A549 (cell line): ENCODE measurements around the gene SERPINB12. TPM values are rescaled to one million over a fixed set of nuclear protein-coding genes. Genes with fewer than 3 reads are reported as not detected.

Experiments
- ATAC-seq, 2 experiments: fragments of 200-7000 bp in 1 of 2; fragments of >200 bp in 1 of 2; cut with Nextera tagmentation in 1 of 2; cut with Tn5 transposase in 1 of 2; 3 replicates each; pipeline versions ENCODE4 v1.8.0 to v1.9.1; 2018 to 2020; ENCODE audit warnings: mild to moderate bottlenecking in 1 of 2, moderate library complexity in 1 of 2
- CTCF ChIA-PET: fragments of 300-600 bp; sonication (Branson Sonifier 250); formaldehyde crosslinking; extraction: SDS; loops from one replicate; lab custom pipeline; 2021; ENCODE audit warnings: antibody characterized with exemption, inconsistent platforms; lab: Yijun Ruan, JAX
- POLR2A ChIA-PET: fragments of 350-600 bp; formaldehyde crosslinking; extraction: SDS; loops from one replicate; lab custom pipeline; 2021; ENCODE audit warnings: antibody characterized with exemption, inconsistent platforms; lab: Yijun Ruan, JAX
- DNase-seq, 2 experiments: peaks; one replicate each; pipeline versions ENCODE4 v3.0.0 to v3.0.0-alpha.2; 2011 to 2016; ENCODE audit warnings: low read depth in 1 of 2, low spot score in 1 of 2
- FAIRE-seq: peaks from 2 replicates; lab custom pipeline; 2011; peaks lifted over from hg19 to GRCh38; lab: Jason Lieb, UNC
- H3K27ac ChIP-seq, 2 experiments: fragments of >200 bp; sonication (Bioruptor Twin); formaldehyde crosslinking; 3 replicates each; pipeline ENCODE4 v1.5.1; 2016 to 2017
- H3K4me1 ChIP-seq: fragments of >200 bp; sonication (Bioruptor Twin); formaldehyde crosslinking; 3 replicates; pipeline ENCODE4 v1.6.1; 2016
- H3K4me2 ChIP-seq: fragments of >200 bp; sonication (Bioruptor Twin); formaldehyde crosslinking; 3 replicates; pipeline ENCODE4 v1.6.1; 2016
- H3K4me3 ChIP-seq: fragments of >200 bp; sonication (Bioruptor Twin); formaldehyde crosslinking; 3 replicates; pipeline ENCODE4 v1.5.1; 2016
- H3K9me3 ChIP-seq: fragments of >200 bp; sonication (Bioruptor Twin); formaldehyde crosslinking; 3 replicates; pipeline ENCODE4 v1.6.1; 2016
- BHLHE40 ChIP-seq: IDR thresholded peaks from 2 replicates; pipeline ENCODE4 v1.6.1; 2012; ENCODE audit warnings: low read depth, low read length, inconsistent platforms
- CBX2 ChIP-seq: fragments of 200-600 bp; sonication (generic); IDR thresholded peaks from 2 replicates; pipeline ENCODE4 v1.6.1; 2016; ENCODE audit warnings: low read depth, mild to moderate bottlenecking, borderline replicate concordance
- CEBPB ChIP-seq, 2 experiments: fragments of >200 bp in 1 of 2; sonication (Bioruptor Twin) in 1 of 2; formaldehyde crosslinking in 1 of 2; IDR thresholded peaks; 2 replicates each; pipeline ENCODE4 v1.6.1; 2012 to 2016
- EHMT2 ChIP-seq: fragments of 200-600 bp; sonication (generic); IDR thresholded peaks from 2 replicates; pipeline ENCODE4 v1.6.1; 2016; ENCODE audit warnings: antibody characterized with exemption, low read depth, mild to moderate bottlenecking, moderate library complexity
- ESRRA ChIP-seq: fragments of 150-350 bp; IDR thresholded peaks from 2 replicates; pipeline ENCODE4 v1.6.1; 2014; ENCODE audit warnings: mild to moderate bottlenecking, low read length, borderline replicate concordance
- FOSB ChIP-seq: fragments of 250-450 bp; sonication (Bioruptor Pico); IDR thresholded peaks from 2 replicates; pipeline ENCODE4 v1.5.0; 2020; ENCODE audit warnings: mild to moderate bottlenecking, moderate library complexity
- FOXS1 ChIP-seq: fragments of 250-450 bp; sonication (Bioruptor Pico); IDR thresholded peaks from 2 replicates; pipeline ENCODE4 v1.5.0; 2020; ENCODE audit warnings: mild to moderate bottlenecking, moderate library complexity
- HEYL ChIP-seq: fragments of 250-450 bp; sonication (Bioruptor Pico); IDR thresholded peaks from 2 replicates; pipeline ENCODE4 v1.8.0; 2021; ENCODE audit warnings: mild to moderate bottlenecking, moderate library complexity
- HOXA7 ChIP-seq: fragments of 250-450 bp; sonication (Bioruptor Pico); IDR thresholded peaks from 2 replicates; pipeline ENCODE4 v1.5.0; 2020; ENCODE audit warnings: mild to moderate bottlenecking, moderate library complexity
- JUN ChIP-seq, 2 experiments: fragments of >200 bp; sonication (Bioruptor Twin); formaldehyde crosslinking; IDR thresholded peaks; 2 replicates in 1 of 2; 3 replicates in 1 of 2; pipeline ENCODE4 v1.6.1; 2016 to 2017
- KDM5A ChIP-seq: fragments of 200-600 bp; sonication (generic); IDR thresholded peaks from 2 replicates; pipeline ENCODE4 v1.6.1; 2016; ENCODE audit warnings: antibody characterized with exemption, mild to moderate bottlenecking
- MAFK ChIP-seq: fragments of 450-650 bp; IDR thresholded peaks from 2 replicates; pipeline ENCODE4 v1.6.1; 2014; ENCODE audit not compliant: partially characterized antibody
- NPAS2 ChIP-seq: fragments of 250-450 bp; sonication (Bioruptor Pico); IDR thresholded peaks from 2 replicates; pipeline ENCODE4 v1.8.0; 2022; ENCODE audit warnings: mild to moderate bottlenecking, moderate library complexity, borderline replicate concordance
- PHF8 ChIP-seq: fragments of 200-600 bp; sonication (generic); IDR thresholded peaks from 2 replicates; pipeline ENCODE4 v1.6.1; 2016; ENCODE audit warnings: low read depth, mild to moderate bottlenecking, antibody characterized with exemption, moderate library complexity, borderline replicate concordance
- POLR2A ChIP-seq: IDR thresholded peaks from 2 replicates; pipeline ENCODE4 v1.6.1; 2012; ENCODE audit warnings: mild to moderate bottlenecking, low read length
- POLR2AphosphoS2 ChIP-seq: conservative IDR thresholded peaks from 2 replicates; pipeline ENCODE4 v1.6.1; 2012; ENCODE audit warnings: low read length, improper control_type of control experiment, inconsistent platforms
- RAD21 ChIP-seq, 2 experiments: fragments of >200 bp in 1 of 2; sonication (Bioruptor Twin) in 1 of 2; formaldehyde crosslinking in 1 of 2; IDR thresholded peaks in 1 of 2; conservative IDR thresholded peaks in 1 of 2; 2 replicates in 1 of 2; 3 replicates in 1 of 2; pipeline ENCODE4 v1.6.1; 2012 to 2018; ENCODE audit warnings: inconsistent platforms in 1 of 2
- RCOR1 ChIP-seq: fragments of 150-350 bp; IDR thresholded peaks from 2 replicates; pipeline ENCODE4 v1.6.1; 2014; ENCODE audit warnings: antibody characterized with exemption, low read length, low read depth
- RFX5 ChIP-seq: fragments of 450-650 bp; IDR thresholded peaks from 2 replicates; pipeline ENCODE4 v1.7.1; 2014; ENCODE audit warnings: antibody characterized with exemption, mild to moderate bottlenecking, moderate library complexity
- SREBF2 ChIP-seq: fragments of 450-650 bp; IDR thresholded peaks from 2 replicates; pipeline ENCODE4 v1.6.1; 2014; ENCODE audit warnings: mild to moderate bottlenecking, moderate library complexity
- WGBS: methylation state at CpG from one replicate; pipeline ENCODE4 v1.1.6; 2017; ENCODE audit errors: missing lambda C conversion rate; 5-methylcytosine and 5-hydroxymethylcytosine counted together
- polyA plus RNA-seq, 4 experiments: library from polyadenylated mRNA; depleted of rRNA in 3 of 4; stranded (reverse); fragments of >200 nt; fragmentation: RNase III in 1 of 4; extraction: RNeasy Plus Mini Kit Qiagen cat#74134 plus additional on column Dnase treatment in 1 of 4; gene quantifications; 2 replicates in 3 of 4; 3 replicates in 1 of 4; pipeline ENCODE4 v1.2.3, GENCODE V29; 2011 to 2017
- TF ChIP-seq, protein P1 (sequence below): fragments of 250-450 bp; sonication (Bioruptor Pico); IDR thresholded peaks from 2 replicates; pipeline ENCODE4 v1.5.0; 2021; ENCODE audit warnings: mild to moderate bottlenecking, moderate library complexity, borderline replicate concordance
- TF ChIP-seq, protein P2 (sequence below): fragments of >200 bp; sonication (Bioruptor Twin); formaldehyde crosslinking; IDR thresholded peaks from 3 replicates; pipeline ENCODE4 v1.5.1; 2016
- TF ChIP-seq, protein P3 (sequence below): fragments of 250-450 bp; sonication (Bioruptor Pico); IDR thresholded peaks from 2 replicates; pipeline ENCODE4 v1.5.0; 2020; ENCODE audit warnings: low read depth, mild to moderate bottlenecking, moderate library complexity
- TF ChIP-seq, protein P4 (sequence below): fragments of 150-350 bp; IDR thresholded peaks from 2 replicates; pipeline ENCODE4 v1.6.1; 2014; ENCODE audit warnings: low read depth, mild to moderate bottlenecking, low read length
- TF ChIP-seq, protein P5 (sequence below): fragments of >200 bp; sonication (Bioruptor Twin); formaldehyde crosslinking; IDR thresholded peaks from 2 replicates; pipeline ENCODE4 v1.6.1; 2016
- TF ChIP-seq, protein P6 (sequence below): IDR thresholded peaks from 2 replicates; pipeline ENCODE4 v1.6.1; 2012

Gene SERPINB12
- polyA plus RNA-seq, 2 of the 4 experiments (the other 2 are of a cell fraction) = not detected

DNA sequence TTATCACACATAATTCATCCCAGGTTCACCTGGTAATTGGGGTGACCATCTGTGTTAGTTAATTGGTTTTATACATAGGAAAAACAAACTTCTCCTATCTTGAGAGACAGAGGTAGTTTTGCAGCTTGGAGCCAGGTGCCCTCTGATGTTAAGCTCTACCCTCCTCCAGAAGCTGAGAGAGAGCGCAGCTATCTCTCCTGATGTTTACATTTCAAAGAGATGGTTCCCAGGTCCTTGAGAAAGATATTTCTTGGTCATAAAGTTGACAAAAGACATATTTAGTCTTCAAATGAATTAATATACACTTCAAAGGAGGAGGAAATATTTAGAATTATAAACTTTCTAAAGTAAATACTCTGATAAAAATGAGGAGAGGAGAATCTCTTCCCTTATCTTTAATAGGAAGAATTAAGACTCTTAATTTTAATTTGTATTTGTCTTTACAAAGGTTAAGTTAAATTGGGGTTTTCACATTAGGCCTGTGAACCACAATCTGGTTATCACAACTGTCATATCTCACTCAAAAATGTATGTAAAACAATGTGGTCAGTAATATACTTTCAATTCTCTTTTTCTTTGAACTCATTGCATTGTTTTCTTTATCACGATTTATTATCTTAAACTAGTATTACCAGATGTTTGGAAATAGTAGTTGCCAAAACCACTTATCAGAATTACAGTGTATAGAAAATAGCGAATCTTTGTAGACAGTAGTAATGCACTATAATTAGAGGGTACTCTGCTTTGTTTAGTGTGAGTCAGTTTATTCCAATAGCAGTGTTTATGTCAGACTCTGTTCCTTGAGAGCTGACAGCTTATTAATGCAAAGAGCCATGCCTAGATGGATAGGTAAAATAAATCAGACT is 75.1 kb downstream of the SERPINB12 start:
- DNase-seq (no peak), FAIRE-seq (no peak), ATAC-seq (no peak)
- Histone ChIP-seq H3K4me2 (no peak overlapping the region), H3K4me3 (no peak overlapping the region), H3K4me1 (no peaks in the 10 kb centered on the region), H3K27ac (no peak overlapping the region), H3K9me3 (no peaks in the 10 kb centered on the region)
- ChIA-PET POLR2A (no interaction called here), CTCF (no interaction called here)
- 47% methylated on average over 3 of the region's 3 CpGs for WGBS
- TF ChIP-seq ESRRA (no peak), CBX2 (no peak), FOSB (no peak), POLR2A (no peak), SREBF2 (no peak), NPAS2 (CRISPR knock-in tag) (no peak), BHLHE40 (no peak), PHF8 (no peak), KDM5A (no peak), POLR2AphosphoS2 (no peak), HOXA7 (CRISPR knock-in tag) (no peak), MAFK (no peak), RFX5 (no peak), RCOR1 (no peak)
- TF ChIP-seq, protein P1, sequence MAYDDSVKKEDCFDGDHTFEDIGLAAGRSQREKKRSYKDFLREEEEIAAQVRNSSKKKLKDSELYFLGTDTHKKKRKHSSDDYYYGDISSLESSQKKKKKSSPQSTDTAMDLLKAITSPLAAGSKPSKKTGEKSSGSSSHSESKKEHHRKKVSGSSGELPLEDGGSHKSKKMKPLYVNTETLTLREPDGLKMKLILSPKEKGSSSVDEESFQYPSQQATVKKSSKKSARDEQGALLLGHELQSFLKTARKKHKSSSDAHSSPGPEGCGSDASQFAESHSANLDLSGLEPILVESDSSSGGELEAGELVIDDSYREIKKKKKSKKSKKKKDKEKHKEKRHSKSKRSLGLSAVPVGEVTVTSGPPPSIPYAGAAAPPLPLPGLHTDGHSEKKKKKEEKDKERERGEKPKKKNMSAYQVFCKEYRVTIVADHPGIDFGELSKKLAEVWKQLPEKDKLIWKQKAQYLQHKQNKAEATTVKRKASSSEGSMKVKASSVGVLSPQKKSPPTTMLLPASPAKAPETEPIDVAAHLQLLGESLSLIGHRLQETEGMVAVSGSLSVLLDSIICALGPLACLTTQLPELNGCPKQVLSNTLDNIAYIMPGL (CRISPR knock-in tag) = no peak
- TF ChIP-seq, protein P2, sequence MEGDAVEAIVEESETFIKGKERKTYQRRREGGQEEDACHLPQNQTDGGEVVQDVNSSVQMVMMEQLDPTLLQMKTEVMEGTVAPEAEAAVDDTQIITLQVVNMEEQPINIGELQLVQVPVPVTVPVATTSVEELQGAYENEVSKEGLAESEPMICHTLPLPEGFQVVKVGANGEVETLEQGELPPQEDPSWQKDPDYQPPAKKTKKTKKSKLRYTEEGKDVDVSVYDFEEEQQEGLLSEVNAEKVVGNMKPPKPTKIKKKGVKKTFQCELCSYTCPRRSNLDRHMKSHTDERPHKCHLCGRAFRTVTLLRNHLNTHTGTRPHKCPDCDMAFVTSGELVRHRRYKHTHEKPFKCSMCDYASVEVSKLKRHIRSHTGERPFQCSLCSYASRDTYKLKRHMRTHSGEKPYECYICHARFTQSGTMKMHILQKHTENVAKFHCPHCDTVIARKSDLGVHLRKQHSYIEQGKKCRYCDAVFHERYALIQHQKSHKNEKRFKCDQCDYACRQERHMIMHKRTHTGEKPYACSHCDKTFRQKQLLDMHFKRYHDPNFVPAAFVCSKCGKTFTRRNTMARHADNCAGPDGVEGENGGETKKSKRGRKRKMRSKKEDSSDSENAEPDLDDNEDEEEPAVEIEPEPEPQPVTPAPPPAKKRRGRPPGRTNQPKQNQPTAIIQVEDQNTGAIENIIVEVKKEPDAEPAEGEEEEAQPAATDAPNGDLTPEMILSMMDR = no peak
- TF ChIP-seq, protein P3, sequence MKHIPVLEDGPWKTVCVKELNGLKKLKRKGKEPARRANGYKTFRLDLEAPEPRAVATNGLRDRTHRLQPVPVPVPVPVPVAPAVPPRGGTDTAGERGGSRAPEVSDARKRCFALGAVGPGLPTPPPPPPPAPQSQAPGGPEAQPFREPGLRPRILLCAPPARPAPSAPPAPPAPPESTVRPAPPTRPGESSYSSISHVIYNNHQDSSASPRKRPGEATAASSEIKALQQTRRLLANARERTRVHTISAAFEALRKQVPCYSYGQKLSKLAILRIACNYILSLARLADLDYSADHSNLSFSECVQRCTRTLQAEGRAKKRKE (CRISPR knock-in tag) = no peak
- TF ChIP-seq, protein P4, sequence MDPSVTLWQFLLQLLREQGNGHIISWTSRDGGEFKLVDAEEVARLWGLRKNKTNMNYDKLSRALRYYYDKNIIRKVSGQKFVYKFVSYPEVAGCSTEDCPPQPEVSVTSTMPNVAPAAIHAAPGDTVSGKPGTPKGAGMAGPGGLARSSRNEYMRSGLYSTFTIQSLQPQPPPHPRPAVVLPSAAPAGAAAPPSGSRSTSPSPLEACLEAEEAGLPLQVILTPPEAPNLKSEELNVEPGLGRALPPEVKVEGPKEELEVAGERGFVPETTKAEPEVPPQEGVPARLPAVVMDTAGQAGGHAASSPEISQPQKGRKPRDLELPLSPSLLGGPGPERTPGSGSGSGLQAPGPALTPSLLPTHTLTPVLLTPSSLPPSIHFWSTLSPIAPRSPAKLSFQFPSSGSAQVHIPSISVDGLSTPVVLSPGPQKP = no peak
- TF ChIP-seq, all 56 proteins: peak for 0

DNA sequence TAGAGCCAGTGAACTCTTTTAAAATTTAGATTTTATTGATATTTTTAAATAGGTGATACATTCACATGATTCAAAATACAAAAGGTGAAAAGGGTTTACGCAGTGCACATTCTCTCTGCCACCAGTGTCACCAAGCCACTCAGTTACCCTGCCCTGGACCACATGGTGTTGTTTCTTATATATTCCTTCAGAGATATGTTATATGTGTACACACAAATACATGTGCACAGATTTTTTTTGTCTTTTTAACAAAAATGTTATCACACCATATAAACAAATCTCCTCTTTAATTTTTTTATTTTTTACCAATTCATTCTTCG is 75.7 kb downstream of the SERPINB12 start:
- ChIA-PET CTCF (no interaction called here), POLR2A (no interaction called here)
- ATAC-seq (no peak), FAIRE-seq (no peak), DNase-seq (no peak)
- Histone ChIP-seq H3K27ac (no peak overlapping the region), H3K4me1 (no peaks in the 10 kb centered on the region), H3K9me3 (no peaks in the 10 kb centered on the region), H3K4me2 (no peak overlapping the region), H3K4me3 (no peak overlapping the region)
- WGBS = 61% methylated on average over 2 of the region's 2 CpGs
- TF ChIP-seq, protein P5, sequence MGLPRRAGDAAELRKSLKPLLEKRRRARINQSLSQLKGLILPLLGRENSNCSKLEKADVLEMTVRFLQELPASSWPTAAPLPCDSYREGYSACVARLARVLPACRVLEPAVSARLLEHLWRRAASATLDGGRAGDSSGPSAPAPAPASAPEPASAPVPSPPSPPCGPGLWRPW = no peak
- TF ChIP-seq, protein P6, sequence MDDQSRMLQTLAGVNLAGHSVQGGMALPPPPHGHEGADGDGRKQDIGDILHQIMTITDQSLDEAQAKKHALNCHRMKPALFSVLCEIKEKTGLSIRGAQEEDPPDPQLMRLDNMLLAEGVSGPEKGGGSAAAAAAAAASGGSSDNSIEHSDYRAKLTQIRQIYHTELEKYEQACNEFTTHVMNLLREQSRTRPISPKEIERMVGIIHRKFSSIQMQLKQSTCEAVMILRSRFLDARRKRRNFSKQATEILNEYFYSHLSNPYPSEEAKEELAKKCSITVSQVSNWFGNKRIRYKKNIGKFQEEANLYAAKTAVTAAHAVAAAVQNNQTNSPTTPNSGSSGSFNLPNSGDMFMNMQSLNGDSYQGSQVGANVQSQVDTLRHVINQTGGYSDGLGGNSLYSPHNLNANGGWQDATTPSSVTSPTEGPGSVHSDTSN = no peak
- TF ChIP-seq CEBPB (IDR thresholded peaks at IDR 0.05) = no peak
- no peak for TF ChIP-seq RAD21 (conservative IDR thresholded peaks at IDR 0.05 in 1 of 2, IDR thresholded peaks at IDR 0.05 in 1 of 2)
- no peak for TF ChIP-seq FOXS1
- TF ChIP-seq SREBF2 = no peak
- TF ChIP-seq HEYL (CRISPR knock-in tag) = no peak
- TF ChIP-seq KDM5A = no peak
- TF ChIP-seq EHMT2 = no peak
- no peak for TF ChIP-seq JUN (IDR thresholded peaks at IDR 0.05)
- no peak for TF ChIP-seq POLR2AphosphoS2
- TF ChIP-seq, protein P1 (CRISPR knock-in tag) = no peak
- no peak for TF ChIP-seq PHF8
- TF ChIP-seq, protein P4 = no peak
